Fibroblast of mammary gland (primary cell): Measurements from ENCODE around the gene DUSP6.

Source experiments
- DNase-seq: peaks from one replicate; pipeline ENCODE4 v3.0.0-alpha.2; 2010; ENCODE audit warnings: low read depth
- H3K4me3 ChIP-seq: 2 replicates; pipeline ENCODE4 v1.5.1; 2011; ENCODE audit warnings: low read depth, mild to moderate bottlenecking, low read length, moderate library complexity; ENCODE audit not compliant: control insufficient read depth
- TF ChIP-seq, protein P1 (sequence below): conservative IDR thresholded peaks from 2 replicates; pipeline ENCODE4 v1.5.1; 2011; ENCODE audit warnings: low read depth, low read length, inconsistent platforms; ENCODE audit not compliant: control insufficient read depth, insufficient read depth

Gene DUSP6

DNA sequence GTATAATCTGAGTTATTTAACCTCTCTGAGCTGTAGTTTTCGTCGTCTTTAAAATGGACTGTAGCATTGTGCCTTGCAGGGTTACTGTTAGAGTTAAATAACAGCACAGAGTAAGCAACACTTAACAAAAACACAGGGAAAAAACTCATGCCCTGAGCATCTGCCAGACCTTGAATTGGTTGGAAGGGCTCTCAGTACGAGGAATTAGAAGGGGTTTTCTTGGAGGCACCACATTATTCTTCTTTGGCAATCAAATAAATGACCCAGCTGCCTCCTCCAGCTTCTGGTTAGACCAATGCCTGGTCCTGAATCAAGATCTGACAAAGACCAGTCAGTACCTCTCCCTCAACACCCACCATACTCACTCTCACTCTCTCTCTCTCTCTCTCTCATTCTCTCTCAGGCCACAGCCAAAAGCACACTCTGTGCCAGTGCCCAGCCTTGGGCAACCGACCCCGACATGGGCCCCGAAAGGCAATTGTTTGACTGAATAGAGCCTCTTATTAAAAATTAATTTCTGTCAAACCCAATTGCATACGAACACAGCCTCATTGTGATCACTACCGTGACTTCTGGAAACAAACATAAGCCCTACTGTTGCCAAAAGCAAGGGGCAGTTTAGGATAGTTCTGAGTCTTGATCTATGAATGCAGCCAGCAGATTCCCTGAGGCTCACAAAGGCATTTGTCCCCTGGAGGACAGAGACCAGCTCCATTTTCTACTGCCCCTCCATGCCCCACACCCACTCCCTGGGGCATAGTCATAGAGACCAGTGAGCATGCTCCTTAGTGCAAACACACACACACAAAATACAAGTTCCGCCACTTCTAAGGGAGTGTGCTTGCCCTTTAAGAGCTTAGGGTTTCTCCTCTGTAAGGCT, 23.9 kb downstream of the DUSP6 start:
- no peak overlapping the region for H3K4me3 ChIP-seq
- no peak for DNase-seq
- TF ChIP-seq, protein P1, sequence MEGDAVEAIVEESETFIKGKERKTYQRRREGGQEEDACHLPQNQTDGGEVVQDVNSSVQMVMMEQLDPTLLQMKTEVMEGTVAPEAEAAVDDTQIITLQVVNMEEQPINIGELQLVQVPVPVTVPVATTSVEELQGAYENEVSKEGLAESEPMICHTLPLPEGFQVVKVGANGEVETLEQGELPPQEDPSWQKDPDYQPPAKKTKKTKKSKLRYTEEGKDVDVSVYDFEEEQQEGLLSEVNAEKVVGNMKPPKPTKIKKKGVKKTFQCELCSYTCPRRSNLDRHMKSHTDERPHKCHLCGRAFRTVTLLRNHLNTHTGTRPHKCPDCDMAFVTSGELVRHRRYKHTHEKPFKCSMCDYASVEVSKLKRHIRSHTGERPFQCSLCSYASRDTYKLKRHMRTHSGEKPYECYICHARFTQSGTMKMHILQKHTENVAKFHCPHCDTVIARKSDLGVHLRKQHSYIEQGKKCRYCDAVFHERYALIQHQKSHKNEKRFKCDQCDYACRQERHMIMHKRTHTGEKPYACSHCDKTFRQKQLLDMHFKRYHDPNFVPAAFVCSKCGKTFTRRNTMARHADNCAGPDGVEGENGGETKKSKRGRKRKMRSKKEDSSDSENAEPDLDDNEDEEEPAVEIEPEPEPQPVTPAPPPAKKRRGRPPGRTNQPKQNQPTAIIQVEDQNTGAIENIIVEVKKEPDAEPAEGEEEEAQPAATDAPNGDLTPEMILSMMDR: no peak

DNA sequence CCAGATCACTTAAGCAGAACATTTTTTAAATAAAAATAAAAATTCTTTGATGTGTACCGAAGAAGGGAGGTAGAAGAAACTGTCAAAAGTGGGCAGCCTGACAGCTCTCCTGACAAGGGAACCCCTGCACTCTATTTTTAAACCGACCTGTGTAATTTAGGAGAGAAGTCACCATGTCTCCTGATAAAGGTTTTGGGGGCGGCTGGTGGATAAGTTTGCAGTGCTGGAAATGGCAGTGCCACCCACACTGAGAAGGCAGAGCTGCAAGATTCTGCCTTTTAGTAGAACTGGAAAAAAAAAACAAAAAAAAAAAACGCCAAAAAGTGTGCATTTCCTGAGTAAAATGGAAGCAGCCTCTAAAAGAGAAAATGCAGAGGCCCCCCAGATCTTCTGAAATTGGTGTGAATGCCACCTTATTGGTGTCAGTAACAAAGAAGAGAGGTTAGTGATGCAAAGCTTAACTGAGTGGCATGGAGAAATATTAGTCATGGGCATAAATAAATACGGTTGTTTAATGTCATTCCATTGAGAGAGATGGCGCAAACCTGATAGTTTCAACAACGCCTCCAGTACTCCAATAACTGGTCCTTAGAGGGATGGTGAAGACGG, 24.7 kb downstream of the DUSP6 start:
- no peak for DNase-seq
- TF ChIP-seq, protein P1: no peak
- no peak overlapping the region for H3K4me3 ChIP-seq

DNA sequence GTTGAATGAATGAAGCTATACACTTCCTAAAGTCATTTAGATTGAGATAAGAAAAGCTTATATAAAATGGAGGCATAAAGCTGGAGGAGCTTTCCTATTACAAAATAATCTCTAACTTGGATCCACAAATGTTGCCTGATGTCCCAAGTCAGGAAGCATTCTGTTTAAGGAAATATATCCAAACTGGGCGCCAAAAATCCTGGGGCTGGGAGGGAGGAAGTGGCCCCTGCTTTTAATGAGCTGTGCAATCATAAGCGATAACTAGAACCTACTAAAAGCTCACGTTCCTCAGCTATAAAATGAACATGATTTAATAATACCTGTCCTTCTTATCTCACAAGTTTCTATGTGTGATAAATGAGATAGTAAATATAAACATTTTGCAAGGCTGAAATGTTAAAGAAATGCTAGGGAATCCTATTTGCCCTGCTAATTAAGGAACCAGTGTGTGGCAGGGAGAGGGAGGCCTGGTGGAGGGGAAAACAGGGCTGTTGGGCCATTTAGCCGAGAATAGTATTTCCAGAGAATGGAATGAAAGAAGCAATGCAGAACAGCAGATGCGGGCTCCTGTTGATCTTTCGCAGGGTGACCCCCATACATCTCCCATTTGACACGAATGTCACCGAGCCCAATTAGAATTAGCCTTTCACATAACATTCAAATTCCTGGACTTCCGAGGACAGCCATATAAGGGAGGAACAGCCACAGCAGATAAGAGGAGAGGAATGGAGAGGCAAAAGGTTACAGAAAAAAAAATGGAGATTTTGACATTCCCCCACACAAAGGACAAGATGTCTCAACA, 25.9 kb downstream of the DUSP6 start:
- DNase-seq: no peak
- TF ChIP-seq, protein P1: no peak
- no peak overlapping the region for H3K4me3 ChIP-seq

DNA sequence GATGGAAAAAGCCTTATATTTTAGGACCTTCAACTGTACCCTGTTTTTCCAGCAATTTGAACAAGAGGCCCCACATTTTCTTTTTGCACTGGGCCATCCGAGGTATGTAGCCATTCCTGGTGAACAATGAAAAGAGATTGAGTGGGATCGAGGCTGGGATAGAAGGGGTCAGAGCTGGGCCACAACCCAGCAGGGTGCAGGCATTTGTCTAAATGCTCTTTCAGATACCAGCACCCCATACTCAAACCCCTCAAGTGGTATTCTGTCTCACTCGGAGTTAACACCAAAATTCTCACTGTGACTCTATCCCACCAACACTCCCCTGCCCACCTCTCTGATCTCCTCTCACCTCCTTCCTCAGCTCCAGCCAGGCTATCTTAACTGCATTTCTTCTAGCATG, 26.8 kb downstream of the DUSP6 start:
- TF ChIP-seq, protein P1: no peak
- no peak for DNase-seq
- H3K4me3 ChIP-seq: no peak overlapping the region

DNA sequence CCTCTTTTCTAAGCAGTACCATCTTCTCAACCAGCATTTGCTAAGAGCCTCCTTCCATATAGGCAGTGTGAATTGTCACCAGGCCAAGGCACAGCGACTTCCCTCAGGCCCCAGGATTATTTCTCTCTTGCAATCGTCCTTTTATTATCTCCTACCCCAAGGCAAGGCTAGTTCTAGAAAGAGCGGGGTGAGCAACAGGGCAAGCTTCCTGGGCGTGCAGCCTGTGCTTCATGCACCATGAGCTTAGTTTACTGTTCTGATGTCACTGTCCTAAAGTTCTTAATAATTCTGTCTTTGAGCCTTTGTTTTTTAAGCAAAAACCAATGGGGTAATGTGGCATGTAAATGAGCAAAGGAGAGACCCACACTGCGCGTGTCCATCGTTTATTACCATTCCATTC, 27.9 kb downstream of the DUSP6 start:
- DNase-seq: no peak
- TF ChIP-seq, protein P1: no peak
- no peak overlapping the region for H3K4me3 ChIP-seq

DNA sequence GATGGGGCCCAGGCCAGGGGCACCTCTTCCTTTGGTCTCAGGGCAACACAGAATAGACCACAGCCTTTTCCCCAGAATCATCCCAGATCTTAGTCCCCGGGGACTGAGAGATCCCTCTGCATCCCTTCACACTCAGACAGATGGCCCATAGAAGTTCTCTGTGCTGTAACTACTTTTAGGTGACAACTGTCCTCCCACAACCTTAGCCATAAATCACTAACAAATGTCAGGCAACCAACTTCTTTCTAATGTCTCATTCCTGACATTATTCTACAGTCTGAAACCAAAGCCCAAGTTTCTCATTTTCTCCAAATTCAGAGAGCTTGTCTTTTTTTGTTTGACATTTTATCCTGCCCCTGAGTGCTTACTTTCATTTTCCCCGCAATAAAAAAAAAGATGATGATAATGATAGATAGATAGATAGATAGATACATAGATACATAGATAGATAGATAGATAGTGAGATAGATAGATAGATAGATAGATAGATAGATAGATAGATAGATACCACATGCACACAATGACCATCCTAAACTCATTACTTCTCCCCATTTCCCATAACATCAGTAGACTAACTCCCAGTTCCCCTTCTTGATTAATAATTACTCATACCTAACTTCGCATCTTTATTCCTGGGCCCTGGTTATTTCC, 28.6 kb downstream of the DUSP6 start:
- no peak overlapping the region for H3K4me3 ChIP-seq
- no peak for DNase-seq
- TF ChIP-seq, protein P1: no peak
